Mammary epithelial cell (primary cell): ENCODE measurements around the gene F5.

Experiments
- CTCF ChIP-seq, 2 donors: IDR thresholded peaks in 1 of 2; conservative IDR thresholded peaks in 1 of 2; 2 replicates each; pipeline ENCODE4 v1.5.1; 2011 to 2012; ENCODE audit warnings: inconsistent platforms in 2 of 2, low read length in 2 of 2, mild to moderate bottlenecking in 2 of 2, control low read depth in 1 of 2, low read depth in 1 of 2; ENCODE audit not compliant: insufficient read depth in 1 of 2; ENCODE audit errors: extremely low read depth in 1 of 2
- EZH2 ChIP-seq: IDR thresholded peaks from 2 replicates; pipeline ENCODE4 v1.6.1; 2012; ENCODE audit warnings: low read length, inconsistent platforms, borderline replicate concordance

GRCh38 chr1:169595764-169596711 is 9.8 kb upstream of the F5 start:
- TF ChIP-seq CTCF (conservative IDR thresholded peaks at IDR 0.05 in 1 of 2, IDR thresholded peaks at IDR 0.05 in 1 of 2; ENCODE audit: extremely low read depth in 1 of 2, insufficient read depth in 1 of 2, low read depth in 1 of 2, low read length in 2 of 2) (no peak), EZH2 (no peak)
